ENCODE measurements around the gene IP6K1.
A peak's percentile ranks its signal among the peaks of the same experiment; 100 is the strongest.
"Not testable (repeated sequence)": the region's sequence is repeated elsewhere in the genome, so short reads cannot be mapped to it uniquely, and the experiment has no call there.

IP6K1 gene

DNA sequence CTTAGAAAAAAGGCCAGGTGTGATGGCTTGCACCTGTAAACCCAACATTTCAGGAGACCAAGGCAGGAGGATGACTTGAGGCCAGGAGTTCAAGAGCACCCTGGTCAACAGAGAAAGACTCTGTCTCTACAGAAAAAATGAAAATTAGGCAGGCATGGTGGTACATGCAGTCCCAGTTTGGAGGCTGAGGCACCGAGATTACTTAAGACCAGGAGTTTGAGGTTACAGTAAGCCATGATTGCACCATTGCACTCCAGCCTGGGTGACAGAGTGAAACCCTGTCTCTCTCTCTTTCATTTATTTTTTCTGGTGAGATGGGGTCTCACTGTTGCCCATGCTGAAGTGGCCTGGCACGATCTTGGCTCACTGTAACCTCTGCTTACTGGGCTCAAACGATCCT lies 24.7 kb downstream of the IP6K1 start:
- DNase-seq: no peak

DNA sequence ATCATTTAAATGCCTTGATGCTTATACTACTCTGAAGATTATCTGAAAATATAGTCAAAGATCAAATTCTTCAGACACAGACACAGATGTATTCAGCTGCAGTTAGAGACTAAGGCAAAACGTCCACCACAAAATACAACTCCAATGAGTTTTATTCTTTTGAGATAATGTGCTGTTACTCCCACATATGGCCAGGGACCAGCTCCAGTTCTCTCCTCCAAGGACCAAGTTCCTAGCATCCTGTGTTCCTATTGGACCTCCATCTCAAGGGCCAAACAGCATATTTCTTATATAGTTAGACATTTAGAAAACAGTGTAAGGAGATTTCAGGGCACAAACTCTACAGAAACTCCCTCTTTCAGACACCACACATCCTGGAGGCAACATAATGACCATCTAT lies 27.1 kb downstream of the IP6K1 start:
- DNase-seq: no peak

- no peak for DNase-seq
Measured at GRCh38 chr3:49757197-49757596, 29.1 kb downstream of the IP6K1 start.

DNA sequence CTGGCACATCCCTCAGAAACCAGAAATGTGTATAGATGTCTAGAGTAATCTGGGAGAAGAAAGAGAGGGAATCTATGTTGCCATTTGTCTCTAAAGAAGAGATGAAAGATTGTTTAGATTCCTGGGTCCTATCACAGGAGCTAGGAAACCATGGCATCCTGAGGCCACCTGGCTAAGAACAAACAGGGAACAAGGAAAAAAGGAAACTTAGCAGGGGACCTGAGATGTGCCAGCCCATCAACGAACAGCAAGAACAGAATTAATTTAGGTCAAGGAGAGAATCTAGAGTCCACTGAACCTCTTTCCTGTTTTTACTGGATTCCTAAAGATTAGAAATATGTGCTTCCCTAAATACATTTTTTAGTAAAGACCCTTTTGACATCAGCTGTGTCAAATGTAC lies 30.3 kb downstream of the IP6K1 start:
- DNase-seq: no peak

DNA sequence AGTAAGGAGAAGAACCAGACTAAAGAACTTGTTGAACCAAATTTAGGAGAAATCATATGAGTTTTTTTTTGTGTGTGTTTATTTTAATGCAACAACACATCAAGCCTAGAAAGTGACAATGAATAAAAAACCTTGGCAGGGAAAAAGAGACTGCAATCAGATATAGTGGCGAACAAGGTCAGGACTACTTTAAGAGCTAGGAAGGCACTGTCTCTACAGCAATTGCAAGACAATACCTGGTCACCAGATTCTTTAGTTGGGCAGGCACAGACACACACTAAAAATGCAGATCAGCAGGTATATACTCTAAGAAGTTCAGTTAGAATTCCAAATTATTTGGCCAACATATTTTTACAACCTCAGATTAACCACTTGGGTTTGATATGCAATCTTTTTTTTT lies 31.8 kb downstream of the IP6K1 start:
- DNase-seq: no peak

GRCh38 chr3:49751501-49751900 lies 34.8 kb downstream of the IP6K1 start:
- DNase-seq: no peak

DNA sequence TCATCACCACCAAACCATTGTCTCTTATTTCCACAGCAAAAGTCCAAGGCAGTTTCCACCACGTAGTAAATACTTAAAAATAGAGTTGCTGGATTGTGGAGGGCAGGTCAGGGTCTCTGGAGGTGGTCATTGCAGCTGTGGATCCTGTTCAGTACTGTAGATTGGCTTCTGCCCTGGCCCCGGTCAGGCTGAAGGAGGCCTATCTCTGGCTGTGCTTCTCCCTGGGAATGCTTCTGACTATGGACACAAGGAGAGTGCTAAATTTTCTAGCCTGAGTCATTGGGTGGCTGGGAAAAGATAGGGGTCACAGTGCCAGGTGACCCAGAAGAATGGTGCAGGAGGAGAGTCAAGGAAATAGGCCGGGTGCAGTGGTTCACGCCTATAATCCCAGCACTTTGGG lies 36.3 kb downstream of the IP6K1 start:
- DNase-seq: no peak

GRCh38 chr3:49748874-49749273 lies 37.5 kb downstream of the IP6K1 start:
- not testable (repeated sequence) for DNase-seq

DNA sequence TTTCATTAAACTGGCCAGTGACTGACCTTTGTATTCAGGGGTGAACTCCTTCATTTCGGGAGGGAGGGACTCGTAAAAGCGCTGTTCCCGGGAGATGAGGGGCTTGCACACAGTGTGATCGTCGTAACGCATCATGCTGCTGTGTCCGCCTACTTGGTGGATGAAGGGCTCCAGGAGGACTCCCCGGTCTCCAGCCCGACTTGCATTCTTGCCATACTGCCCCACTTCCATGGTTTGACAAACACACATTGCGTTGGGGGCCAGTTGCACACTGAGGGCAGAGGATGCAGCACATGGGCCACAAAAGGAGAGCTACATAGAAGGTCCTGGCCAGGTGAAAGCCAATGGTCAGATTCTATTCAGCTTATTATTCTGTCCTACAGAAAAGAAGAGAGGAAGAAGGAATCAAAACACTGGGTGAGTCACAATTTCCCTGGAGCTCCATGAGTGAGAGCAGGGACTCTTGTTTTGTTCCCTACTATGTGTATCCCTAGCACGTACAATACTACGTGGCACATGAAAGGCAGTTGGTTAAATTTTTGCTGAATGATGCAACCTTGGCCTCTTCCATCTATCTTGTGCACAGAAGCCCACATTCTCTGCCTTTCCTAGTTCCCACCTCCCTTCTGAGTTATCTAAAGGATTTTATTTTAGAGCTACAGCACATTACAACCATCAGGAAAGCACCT lies 38.4 kb downstream of the IP6K1 start:
- no peak for DNase-seq

DNA sequence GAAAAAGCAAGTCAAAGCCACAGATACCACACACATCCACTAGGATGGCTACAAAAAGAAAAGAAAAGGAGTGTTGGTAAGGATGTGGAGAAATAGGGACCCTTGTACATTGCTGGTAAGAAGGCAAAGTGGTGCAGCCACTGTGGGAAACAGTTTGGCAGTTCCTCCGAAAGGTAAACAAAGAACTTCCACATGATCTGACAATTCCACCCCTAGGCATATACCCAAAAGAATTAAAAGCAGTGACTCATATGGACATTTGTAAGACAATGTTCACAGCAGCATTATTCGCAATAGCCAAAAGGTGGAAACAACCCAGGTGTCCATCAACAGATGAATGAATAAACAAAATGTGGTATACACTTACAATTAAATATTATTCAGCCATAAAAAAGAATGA lies 40.4 kb downstream of the IP6K1 start:
- no peak for DNase-seq

GRCh38 chr3:49740427-49740826 lies 45.9 kb downstream of the IP6K1 start:
- DNase-seq: no peak

GRCh38 chr3:49738067-49738713 lies 48.2 kb downstream of the IP6K1 start:
- DNase-seq: no peak

DNA sequence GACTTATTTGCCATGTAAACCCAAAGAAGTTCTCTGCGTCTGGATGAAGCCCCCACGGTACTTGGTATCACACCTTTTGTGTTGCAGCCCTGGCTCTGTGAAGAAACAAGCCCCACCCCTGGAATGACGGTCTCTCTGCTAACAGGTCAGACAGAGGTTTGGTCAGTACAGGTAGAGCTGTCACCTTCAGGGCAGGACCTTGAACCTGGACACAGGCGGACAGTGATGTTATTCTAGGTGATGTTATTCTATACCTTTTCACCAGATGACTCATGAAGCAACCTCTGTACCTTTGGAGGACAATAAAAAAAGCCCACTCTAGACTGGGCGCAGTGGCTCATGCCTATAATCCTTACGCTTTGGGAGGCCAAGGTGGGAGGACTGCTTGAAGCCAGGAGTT lies 51.6 kb downstream of the IP6K1 start:
- DNase-seq: no peak

- no peak for DNase-seq
Measured at GRCh38 chr3:49733551-49733950, 52.8 kb downstream of the IP6K1 start.

- no peak for DNase-seq
Measured at GRCh38 chr3:49732597-49732996, 53.7 kb downstream of the IP6K1 start.

- DNase-seq: no peak
Measured at GRCh38 chr3:49729966-49730609, 56.3 kb downstream of the IP6K1 start.

- DNase-seq: no peak
Measured at GRCh38 chr3:49727924-49728361, 58.4 kb downstream of the IP6K1 start.

DNA sequence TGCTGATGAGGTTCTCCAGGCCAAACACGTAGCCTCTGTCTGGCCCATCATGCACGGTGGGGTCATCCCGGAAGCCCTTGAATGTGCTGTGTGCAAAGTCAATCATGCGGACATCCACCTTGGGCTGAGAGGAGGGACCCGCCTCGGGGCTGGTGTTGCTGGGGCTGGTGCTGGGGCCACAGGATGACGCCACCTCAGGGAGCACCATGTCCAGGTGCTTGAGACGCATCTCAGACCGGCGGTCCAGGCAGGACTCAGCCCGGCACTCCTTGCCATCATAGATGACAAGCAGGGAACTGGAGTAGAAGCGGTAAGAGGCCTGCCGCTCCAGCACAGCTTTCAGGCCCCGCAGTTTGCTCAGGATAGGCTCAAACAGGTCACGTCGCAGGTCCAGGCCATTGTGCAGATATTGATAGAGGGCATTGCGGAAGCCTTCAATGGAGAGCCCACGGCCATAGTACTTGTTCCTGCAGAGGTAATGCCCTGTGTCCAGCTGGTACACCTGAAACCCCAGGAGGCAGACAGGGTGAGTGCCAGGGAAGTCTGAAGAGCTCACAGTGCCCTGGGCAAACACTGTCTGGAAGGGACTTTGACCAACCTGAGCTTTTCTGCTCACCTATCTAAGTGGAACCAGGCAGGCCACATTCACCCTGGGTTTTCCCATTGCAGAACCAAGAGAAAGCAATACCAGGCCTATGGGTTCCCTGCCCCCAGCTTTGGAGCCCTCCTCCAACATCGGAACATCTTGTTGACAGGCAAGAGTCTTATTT lies 59.0 kb downstream of the IP6K1 start:
- no peak for DNase-seq

GRCh38 chr3:49725906-49726681 lies 60.2 kb downstream of the IP6K1 start:
- DNase-seq: no peak

- DNase-seq: no peak
Measured at GRCh38 chr3:49724586-49724985, 61.8 kb downstream of the IP6K1 start.

GRCh38 chr3:49723628-49724551 lies 62.5 kb downstream of the IP6K1 start, which contains the start of gene GMPPB:
TSS of gene GMPPB (minus strand) at chr3:49723951. CDS start at chr3:49723726, 225 bp downstream.
- peak; percentile 96 for DNase-seq

DNA sequence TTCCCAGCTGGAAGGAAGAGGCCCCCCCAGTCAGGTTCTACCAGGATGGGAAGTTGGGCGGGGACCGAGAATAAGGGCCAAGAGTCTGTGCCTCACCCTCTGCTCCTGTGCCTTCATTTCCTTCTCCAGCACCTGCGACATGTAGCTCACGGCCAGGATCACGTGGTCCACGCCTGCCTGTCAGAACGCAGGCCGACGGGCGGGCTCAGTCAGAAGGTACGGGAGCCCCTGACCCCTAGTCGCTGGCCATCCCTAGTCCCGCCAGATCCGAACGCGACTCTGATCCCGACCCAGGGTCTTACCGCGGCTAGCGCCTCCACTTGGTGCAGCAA lies 63.1 kb downstream of the IP6K1 start:
- DNase-seq: no peak

Measured in retina (tissue), 1 donor.